Measurements from ENCODE around the gene KLK15.

- TF ChIP-seq CTCF (IDR thresholded peaks at IDR 0.05) (no peak), ZFX (IDR thresholded peaks at IDR 0.05; ENCODE audit: borderline replicate concordance) (no peak)
Observed at GRCh38 chr19:50778906-50779430, 54.4 kb downstream of the KLK15 start.

Data from 22Rv1 (cell line).